ENCODE results near the gene PDE4B. TPM values are rescaled to one million over a fixed set of nuclear protein-coding genes. Genes with fewer than 3 reads are reported as not detected.

Gene PDE4B
- total and polyA plus RNA-seq, 11 donors, result 1.4 to 71.9 (median 16.2) TPM

DNA sequence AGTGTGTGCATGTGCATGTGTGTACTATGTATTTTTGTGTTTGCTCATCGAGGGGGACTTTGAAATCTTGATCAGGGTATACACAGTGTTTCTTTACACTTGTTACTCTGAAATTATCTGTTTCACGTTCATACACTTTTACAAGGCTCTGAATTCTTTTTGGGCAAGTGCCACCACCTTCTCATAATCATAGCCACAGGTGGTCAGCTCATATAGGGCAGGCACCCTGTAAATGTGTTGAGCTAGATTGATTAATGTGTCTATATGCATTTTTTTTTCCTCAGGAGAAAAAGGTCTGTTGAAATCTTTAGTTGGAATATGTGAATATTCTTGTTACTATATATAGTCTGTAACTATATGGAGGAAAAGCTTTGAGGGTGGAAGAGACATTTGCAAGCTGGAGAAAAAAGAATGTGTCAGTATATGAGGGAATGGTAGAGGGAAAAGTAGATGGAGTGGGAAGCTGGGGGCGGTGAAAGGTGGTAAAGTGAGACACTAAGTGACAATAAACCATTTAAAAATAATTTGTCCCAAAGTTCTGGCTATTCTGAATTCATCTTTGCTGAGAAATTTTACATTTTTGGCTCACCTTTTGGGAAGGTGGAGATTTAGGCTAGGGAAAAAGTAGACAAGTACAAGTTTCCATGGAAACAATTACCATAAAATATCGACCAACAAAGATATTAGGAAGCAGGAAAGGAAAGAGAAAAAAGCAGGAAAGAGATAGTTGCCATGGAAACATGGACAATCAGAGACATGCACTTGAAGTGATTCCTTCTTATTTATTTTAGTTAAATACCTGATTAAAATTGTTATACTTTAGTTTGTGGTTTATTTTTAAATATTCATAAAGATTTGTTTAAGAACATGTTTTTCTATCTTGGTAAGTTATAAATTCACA lies 277.5 kb downstream of the PDE4B start:
- WGBS, 4 donors, result 51 to 65% (median 63%) methylated on average over 4 of the region's 4 CpGs
- no peaks in the 10 kb centered on the region for H3K4me1 ChIP-seq
- DNase-seq (no peak), ATAC-seq (no peak)
- H3K4me3 ChIP-seq, result no peak overlapping the region
- no peaks in the 10 kb centered on the region for H3K36me3 ChIP-seq
- H3K27me3 ChIP-seq, result peaks cover 0 to 8% (median 0%) of the 10 kb centered on the region in 9 donors
- intact Hi-C loops (cut with DNase I), result no loop called here
- no peak for TF ChIP-seq POLR2A (IDR thresholded peaks at IDR 0.05)
- TF ChIP-seq, protein P1, sequence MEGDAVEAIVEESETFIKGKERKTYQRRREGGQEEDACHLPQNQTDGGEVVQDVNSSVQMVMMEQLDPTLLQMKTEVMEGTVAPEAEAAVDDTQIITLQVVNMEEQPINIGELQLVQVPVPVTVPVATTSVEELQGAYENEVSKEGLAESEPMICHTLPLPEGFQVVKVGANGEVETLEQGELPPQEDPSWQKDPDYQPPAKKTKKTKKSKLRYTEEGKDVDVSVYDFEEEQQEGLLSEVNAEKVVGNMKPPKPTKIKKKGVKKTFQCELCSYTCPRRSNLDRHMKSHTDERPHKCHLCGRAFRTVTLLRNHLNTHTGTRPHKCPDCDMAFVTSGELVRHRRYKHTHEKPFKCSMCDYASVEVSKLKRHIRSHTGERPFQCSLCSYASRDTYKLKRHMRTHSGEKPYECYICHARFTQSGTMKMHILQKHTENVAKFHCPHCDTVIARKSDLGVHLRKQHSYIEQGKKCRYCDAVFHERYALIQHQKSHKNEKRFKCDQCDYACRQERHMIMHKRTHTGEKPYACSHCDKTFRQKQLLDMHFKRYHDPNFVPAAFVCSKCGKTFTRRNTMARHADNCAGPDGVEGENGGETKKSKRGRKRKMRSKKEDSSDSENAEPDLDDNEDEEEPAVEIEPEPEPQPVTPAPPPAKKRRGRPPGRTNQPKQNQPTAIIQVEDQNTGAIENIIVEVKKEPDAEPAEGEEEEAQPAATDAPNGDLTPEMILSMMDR (IDR thresholded peaks at IDR 0.05), result no peak
- peak overlapping the region in 1 of 12 donors; percentile 13 for H3K27ac ChIP-seq
- no peaks in the 10 kb centered on the region for H3K9me3 ChIP-seq

DNA sequence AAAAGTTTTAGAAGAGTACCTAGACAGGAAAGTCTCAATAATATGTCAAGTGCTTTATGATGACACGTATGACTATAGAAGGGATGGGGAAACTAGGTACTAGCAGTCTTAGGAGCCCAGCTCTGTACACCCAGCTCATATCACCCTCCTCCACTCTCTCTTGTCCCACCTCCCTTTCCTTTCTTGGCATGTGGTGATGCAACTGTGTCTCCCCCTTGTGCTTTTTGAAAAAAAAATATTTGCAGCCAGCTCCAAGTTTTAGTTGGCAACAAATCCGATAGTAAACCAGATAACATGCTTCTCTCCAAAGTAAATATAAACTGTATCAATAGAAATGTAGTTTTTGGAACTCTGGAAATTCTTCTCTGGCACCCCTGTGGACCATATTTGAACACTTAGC lies 280.7 kb downstream of the PDE4B start:
- DNase-seq, result no peak
- TF ChIP-seq, protein P1 (IDR thresholded peaks at IDR 0.05), result no peak
- no peak for TF ChIP-seq POLR2A (IDR thresholded peaks at IDR 0.05)
- no peak for ATAC-seq
- 57 to 71% (median 70%) methylated on average over 2 of the region's 2 CpGs for WGBS, 4 donors
- Histone ChIP-seq H3K27ac (no peak overlapping the region), H3K36me3 (no peaks in the 10 kb centered on the region), H3K4me3 (no peak overlapping the region), H3K4me1 (no peaks in the 10 kb centered on the region), H3K9me3 (peaks cover 0 to 2% (median 0%) of the 10 kb centered on the region in 12 donors), H3K27me3 (peaks cover 0 to 8% (median 0%) of the 10 kb centered on the region in 9 donors)
- intact Hi-C loops (cut with DNase I), result no loop called here

DNA sequence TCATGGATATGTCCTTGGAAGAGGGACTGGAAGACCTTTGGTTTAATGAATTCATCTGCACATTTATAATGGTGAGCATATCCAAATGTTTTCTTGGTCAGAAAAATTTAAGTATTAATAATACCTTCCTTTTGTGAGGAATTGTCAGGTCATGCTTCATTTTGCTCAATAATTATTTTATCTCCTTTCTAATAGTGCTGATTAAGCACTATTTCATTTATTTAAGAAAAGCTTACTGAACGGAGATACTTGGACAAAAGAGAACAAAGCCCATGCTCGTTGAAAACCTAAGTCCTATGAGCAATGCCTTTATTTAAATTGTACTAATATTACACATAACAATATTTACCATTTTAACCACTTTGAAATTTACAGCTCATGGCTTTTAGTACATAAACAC lies 281.5 kb downstream of the PDE4B start:
- intact Hi-C loops (cut with DNase I), result no loop called here
- Histone ChIP-seq H3K4me3 (no peak overlapping the region), H3K36me3 (no peaks in the 10 kb centered on the region), H3K4me1 (no peaks in the 10 kb centered on the region), H3K27me3 (peaks cover 0 to 9% (median 0%) of the 10 kb centered on the region in 9 donors), H3K9me3 (peaks cover 0 to 2% (median 0%) of the 10 kb centered on the region in 12 donors), H3K27ac (no peak overlapping the region)
- ATAC-seq (no peak), DNase-seq (no peak)
- 83 to 88% (median 85%) methylated on average over 2 of the region's 2 CpGs for WGBS, 4 donors
- TF ChIP-seq, protein P1 (IDR thresholded peaks at IDR 0.05), result no peak
- no peak for TF ChIP-seq POLR2A (IDR thresholded peaks at IDR 0.05)

GRCh38 chr1:66078412-66078811 lies 285.7 kb downstream of the PDE4B start:
- DNase-seq, result peak in 1 of 5 donors; percentile 20
- TF ChIP-seq, protein P1 (IDR thresholded peaks at IDR 0.05), result no peak
- TF ChIP-seq POLR2A (IDR thresholded peaks at IDR 0.05), result no peak
- no peaks in the 10 kb centered on the region for H3K4me1 ChIP-seq
- intact Hi-C loops (cut with DNase I), result no loop called here
- WGBS, 4 donors, result 79 to 89% (median 84%) methylated on average over 6 of the region's 6 CpGs
- no peak overlapping the region for H3K4me3 ChIP-seq
- ATAC-seq, result no peak
- no peak overlapping the region for H3K27ac ChIP-seq
- H3K27me3 ChIP-seq, result peaks cover 0 to 4% (median 0%) of the 10 kb centered on the region in 9 donors
- H3K36me3 ChIP-seq, result no peaks in the 10 kb centered on the region
- H3K9me3 ChIP-seq, result peaks cover 0 to 2% (median 0%) of the 10 kb centered on the region in 12 donors

All from heart left ventricle (tissue), 16 donors.